ENCODE data around the gene PSMD11. TPM values are rescaled to one million over a fixed set of nuclear protein-coding genes. Genes with fewer than 3 reads are reported as not detected.
"Not testable (repeated sequence)": the region's sequence is repeated elsewhere in the genome, so short reads cannot be mapped to it uniquely, and the experiment has no call there.

PSMD11 gene
- total RNA-seq (2014; rRNA removed; shearing (Covaris generic)): 221 and 303 TPM in 2 replicates

GRCh38 chr17:32444301-32445073, at the start of gene PSMD11:
Gene PSMD11, plus strand, starts transcription at chr17:32444510. Its CDS starts 14 bp downstream, at chr17:32444524.
- peak; percentile 99 for DNase-seq (ENCODE audit: low read depth)

- DNase-seq (ENCODE audit: low read depth): no peak
These were observed 48.0 kb upstream of the PSMD11 start for GRCh38 chr17:32396343-32396742.

- no peak for DNase-seq (ENCODE audit: low read depth)
These were observed 45.4 kb upstream of the PSMD11 start for GRCh38 chr17:32398946-32399345.

GRCh38 chr17:32410085-32410484, 34.2 kb upstream of the PSMD11 start:
- DNase-seq (ENCODE audit: low read depth): not testable (repeated sequence)

GRCh38 chr17:32426894-32427293, 17.4 kb upstream of the PSMD11 start:
- no peak for DNase-seq (ENCODE audit: low read depth)

- no peak for DNase-seq (ENCODE audit: low read depth)
These were observed 14.7 kb upstream of the PSMD11 start for GRCh38 chr17:32429598-32429997.

- no peak for DNase-seq (ENCODE audit: low read depth)
These were observed 3.6 kb upstream of the PSMD11 start for GRCh38 chr17:32440722-32441121.

GRCh38 chr17:32441886-32442285, 2.4 kb upstream of the PSMD11 start:
- no peak for DNase-seq (ENCODE audit: low read depth)

GRCh38 chr17:32443827-32444300, 446 bp upstream of the PSMD11 start:
- no peak for DNase-seq (ENCODE audit: low read depth)

GRCh38 chr17:32445074-32445415, 735 bp downstream of the PSMD11 start:
- peak; percentile 83 for DNase-seq (ENCODE audit: low read depth)

- DNase-seq (ENCODE audit: low read depth): no peak
These were observed 1.2 kb downstream of the PSMD11 start for GRCh38 chr17:32445497-32445896.

GRCh38 chr17:32445971-32446370, 1.7 kb downstream of the PSMD11 start:
- DNase-seq (ENCODE audit: low read depth): peak; percentile 44

- no peak for DNase-seq (ENCODE audit: low read depth)
These were observed 2.6 kb downstream of the PSMD11 start for GRCh38 chr17:32446949-32447348.

- no peak for DNase-seq (ENCODE audit: low read depth)
These were observed 5.7 kb downstream of the PSMD11 start for GRCh38 chr17:32449963-32450362.

GRCh38 chr17:32450379-32450778, 6.1 kb downstream of the PSMD11 start:
- DNase-seq (ENCODE audit: low read depth): not testable (repeated sequence)

GRCh38 chr17:32451879-32452278, 7.6 kb downstream of the PSMD11 start:
- DNase-seq (ENCODE audit: low read depth): no peak

- no peak for DNase-seq (ENCODE audit: low read depth)
These were observed 8.0 kb downstream of the PSMD11 start for GRCh38 chr17:32452281-32452680.

GRCh38 chr17:32453370-32453769, 9.1 kb downstream of the PSMD11 start:
- no peak for DNase-seq (ENCODE audit: low read depth)

GRCh38 chr17:32458371-32458770, 14.1 kb downstream of the PSMD11 start:
- DNase-seq (ENCODE audit: low read depth): no peak

- no peak for DNase-seq (ENCODE audit: low read depth)
These were observed 15.7 kb downstream of the PSMD11 start for GRCh38 chr17:32460054-32460453.

GRCh38 chr17:32461498-32461852, 17.2 kb downstream of the PSMD11 start:
- DNase-seq (ENCODE audit: low read depth): no peak

- peak; percentile 41 for DNase-seq (ENCODE audit: low read depth)
These were observed 17.7 kb downstream of the PSMD11 start for GRCh38 chr17:32461853-32462617.

GRCh38 chr17:32463304-32463703, 19.0 kb downstream of the PSMD11 start:
- DNase-seq (ENCODE audit: low read depth): no peak
